KOPT-K1 (cell line): ENCODE measurements around the gene TMIGD2.

ENCODE experiments used
- H3K27ac ChIP-seq: fragments of 200-600 bp; sonication (generic); 2 replicates; pipeline ENCODE4 v1.5.1; 2016; ENCODE audit warnings: antibody characterized with exemption, mild to moderate bottlenecking, low read depth, low read length; ENCODE audit not compliant: poor library complexity, severe bottlenecking
- H3K36me3 ChIP-seq: fragments of 200-600 bp; sonication (generic); 2 replicates; pipeline ENCODE4 v1.5.1; 2017; ENCODE audit warnings: antibody characterized with exemption, mild to moderate bottlenecking, low read length, moderate library complexity; ENCODE audit not compliant: insufficient read depth
- H3K9me3 ChIP-seq: fragments of 200-600 bp; sonication (generic); 2 replicates; pipeline ENCODE4 v1.5.1; 2017; ENCODE audit warnings: antibody characterized with exemption, low read length, mild to moderate bottlenecking; ENCODE audit not compliant: insufficient read depth, poor library complexity, severe bottlenecking

TMIGD2 gene

GRCh38 chr19:4313847-4314490, 11.8 kb upstream of the TMIGD2 start:
- Histone ChIP-seq H3K9me3 (no peaks in the 10 kb centered on the region), H3K36me3 (no peaks in the 10 kb centered on the region), H3K27ac (no peak overlapping the region)

GRCh38 chr19:4310247-4311121, 8.3 kb upstream of the TMIGD2 start:
- no peaks in the 10 kb centered on the region for H3K36me3 ChIP-seq
- H3K27ac ChIP-seq: no peak overlapping the region
- no peaks in the 10 kb centered on the region for H3K9me3 ChIP-seq

GRCh38 chr19:4305659-4306058, 3.5 kb upstream of the TMIGD2 start:
- no peak overlapping the region for H3K27ac ChIP-seq
- no peaks in the 10 kb centered on the region for H3K9me3 ChIP-seq
- no peaks in the 10 kb centered on the region for H3K36me3 ChIP-seq

GRCh38 chr19:4305257-4305612, 3.0 kb upstream of the TMIGD2 start:
- no peak overlapping the region for H3K27ac ChIP-seq
- no peaks in the 10 kb centered on the region for H3K36me3 ChIP-seq
- no peaks in the 10 kb centered on the region for H3K9me3 ChIP-seq

GRCh38 chr19:4304538-4305256, 2.5 kb upstream of the TMIGD2 start, which contains the start of gene FSD1:
FSD1 (plus strand) TSS chr19:4304598; CDS start chr19:4304747, 149 bp downstream.
- Histone ChIP-seq H3K27ac (no peak within 1 kb of the TSS), H3K36me3 (no peaks in the 10 kb centered on the region), H3K9me3 (no peaks in the 10 kb centered on the region)

GRCh38 chr19:4303819-4304537, 1.8 kb upstream of the TMIGD2 start:
- no peaks in the 10 kb centered on the region for H3K9me3 ChIP-seq
- H3K27ac ChIP-seq: no peak overlapping the region
- H3K36me3 ChIP-seq: no peaks in the 10 kb centered on the region

GRCh38 chr19:4301590-4302242, 473 bp downstream of the TMIGD2 start:
- peak overlapping the region; percentile 38 for H3K27ac ChIP-seq
- H3K9me3 ChIP-seq: no peaks in the 10 kb centered on the region
- no peaks in the 10 kb centered on the region for H3K36me3 ChIP-seq

GRCh38 chr19:4300589-4300988, 1.6 kb downstream of the TMIGD2 start:
- Histone ChIP-seq H3K27ac (no peak overlapping the region), H3K36me3 (no peaks in the 10 kb centered on the region), H3K9me3 (no peaks in the 10 kb centered on the region)

- Histone ChIP-seq H3K27ac (no peak overlapping the region), H3K36me3 (no peaks in the 10 kb centered on the region), H3K9me3 (no peaks in the 10 kb centered on the region)
These were observed 3.2 kb downstream of the TMIGD2 start for GRCh38 chr19:4298810-4299550.

GRCh38 chr19:4297901-4298809, 4.0 kb downstream of the TMIGD2 start:
- no peaks in the 10 kb centered on the region for H3K9me3 ChIP-seq

GRCh38 chr19:4295972-4296771, 6.0 kb downstream of the TMIGD2 start:
- H3K9me3 ChIP-seq: no peaks in the 10 kb centered on the region
- H3K36me3 ChIP-seq: no peaks in the 10 kb centered on the region
- no peak overlapping the region for H3K27ac ChIP-seq

More at GRCh38 chr19:4297901-4298809, 4.0 kb downstream of the TMIGD2 start:
- no peak overlapping the region for H3K27ac ChIP-seq
- no peaks in the 10 kb centered on the region for H3K36me3 ChIP-seq

GRCh38 chr19:4294389-4294788, 7.8 kb downstream of the TMIGD2 start:
- H3K27ac ChIP-seq: no peak overlapping the region
- no peaks in the 10 kb centered on the region for H3K9me3 ChIP-seq
- no peaks in the 10 kb centered on the region for H3K36me3 ChIP-seq
